Transverse colon (tissue), 4 donors: ENCODE results near the gene KDM5A.

Experiments
- POLR2A ChIP-seq: fragments of 450-650 bp; IDR thresholded peaks from one replicate; pipeline ENCODE4 v1.6.1; 2016; ENCODE audit warnings: antibody characterized with exemption, mild to moderate bottlenecking, moderate library complexity
- POLR2AphosphoS5 ChIP-seq, 3 donors: sonication (generic); formaldehyde crosslinking; IDR thresholded peaks; one replicate each; pipeline ENCODE4 v1.6.1; 2016; ENCODE audit warnings: antibody characterized with exemption in 3 of 3
- TF ChIP-seq, protein P1 (sequence below), 5 experiments: fragments of 200-600 bp in 3 of 5; fragments of 450-650 bp in 2 of 5; sonication (generic) in 3 of 5; IDR thresholded peaks; 1 replicate in 2 of 5; 2 replicates in 3 of 5; pipeline ENCODE4 v1.5.1; 2016 to 2017; ENCODE audit warnings: antibody characterized with exemption in 5 of 5, inconsistent platforms in 3 of 5, mild to moderate bottlenecking in 2 of 5, moderate library complexity in 1 of 5

DNA sequence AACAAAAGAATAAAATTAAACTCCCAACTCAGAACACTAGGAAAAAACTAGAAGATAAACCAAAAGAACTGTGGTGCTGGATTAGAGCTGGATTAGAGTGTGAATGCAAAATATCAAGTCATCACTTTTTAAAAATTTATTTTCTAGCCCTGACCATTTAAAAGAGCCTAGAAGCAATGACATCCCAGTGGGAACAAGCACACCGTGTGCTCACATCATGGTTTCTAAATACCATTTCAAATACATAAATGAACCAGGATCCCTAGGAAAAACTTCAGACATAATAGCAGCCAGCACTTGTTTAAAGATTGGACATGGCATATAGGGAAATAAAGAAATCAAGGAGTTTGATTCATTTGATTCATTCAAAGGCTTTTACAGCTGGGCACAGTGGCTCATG is 30.0 kb downstream of the KDM5A start:
- TF ChIP-seq, protein P1, sequence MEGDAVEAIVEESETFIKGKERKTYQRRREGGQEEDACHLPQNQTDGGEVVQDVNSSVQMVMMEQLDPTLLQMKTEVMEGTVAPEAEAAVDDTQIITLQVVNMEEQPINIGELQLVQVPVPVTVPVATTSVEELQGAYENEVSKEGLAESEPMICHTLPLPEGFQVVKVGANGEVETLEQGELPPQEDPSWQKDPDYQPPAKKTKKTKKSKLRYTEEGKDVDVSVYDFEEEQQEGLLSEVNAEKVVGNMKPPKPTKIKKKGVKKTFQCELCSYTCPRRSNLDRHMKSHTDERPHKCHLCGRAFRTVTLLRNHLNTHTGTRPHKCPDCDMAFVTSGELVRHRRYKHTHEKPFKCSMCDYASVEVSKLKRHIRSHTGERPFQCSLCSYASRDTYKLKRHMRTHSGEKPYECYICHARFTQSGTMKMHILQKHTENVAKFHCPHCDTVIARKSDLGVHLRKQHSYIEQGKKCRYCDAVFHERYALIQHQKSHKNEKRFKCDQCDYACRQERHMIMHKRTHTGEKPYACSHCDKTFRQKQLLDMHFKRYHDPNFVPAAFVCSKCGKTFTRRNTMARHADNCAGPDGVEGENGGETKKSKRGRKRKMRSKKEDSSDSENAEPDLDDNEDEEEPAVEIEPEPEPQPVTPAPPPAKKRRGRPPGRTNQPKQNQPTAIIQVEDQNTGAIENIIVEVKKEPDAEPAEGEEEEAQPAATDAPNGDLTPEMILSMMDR (IDR thresholded peaks at IDR 0.05), result no peak
- no peak for TF ChIP-seq POLR2AphosphoS5 (IDR thresholded peaks at IDR 0.05)
- TF ChIP-seq POLR2A, result no peak
